B cell (primary cell): ENCODE results near the gene GEMIN4.

Source experiments
- EZH2 ChIP-seq: IDR thresholded peaks from 2 replicates; pipeline ENCODE4 v1.6.1; 2012; ENCODE audit warnings: borderline replicate concordance, low read depth, mild to moderate bottlenecking, moderate library complexity, low read length; ENCODE audit not compliant: insufficient read depth, poor library complexity, severe bottlenecking
- TF ChIP-seq, protein P1 (sequence below): fragments of 200-600 bp; IDR thresholded peaks from one replicate; pipeline ENCODE4 v1.8.0; 2022; ENCODE audit warnings: antibody characterized with exemption, mild to moderate bottlenecking

DNA sequence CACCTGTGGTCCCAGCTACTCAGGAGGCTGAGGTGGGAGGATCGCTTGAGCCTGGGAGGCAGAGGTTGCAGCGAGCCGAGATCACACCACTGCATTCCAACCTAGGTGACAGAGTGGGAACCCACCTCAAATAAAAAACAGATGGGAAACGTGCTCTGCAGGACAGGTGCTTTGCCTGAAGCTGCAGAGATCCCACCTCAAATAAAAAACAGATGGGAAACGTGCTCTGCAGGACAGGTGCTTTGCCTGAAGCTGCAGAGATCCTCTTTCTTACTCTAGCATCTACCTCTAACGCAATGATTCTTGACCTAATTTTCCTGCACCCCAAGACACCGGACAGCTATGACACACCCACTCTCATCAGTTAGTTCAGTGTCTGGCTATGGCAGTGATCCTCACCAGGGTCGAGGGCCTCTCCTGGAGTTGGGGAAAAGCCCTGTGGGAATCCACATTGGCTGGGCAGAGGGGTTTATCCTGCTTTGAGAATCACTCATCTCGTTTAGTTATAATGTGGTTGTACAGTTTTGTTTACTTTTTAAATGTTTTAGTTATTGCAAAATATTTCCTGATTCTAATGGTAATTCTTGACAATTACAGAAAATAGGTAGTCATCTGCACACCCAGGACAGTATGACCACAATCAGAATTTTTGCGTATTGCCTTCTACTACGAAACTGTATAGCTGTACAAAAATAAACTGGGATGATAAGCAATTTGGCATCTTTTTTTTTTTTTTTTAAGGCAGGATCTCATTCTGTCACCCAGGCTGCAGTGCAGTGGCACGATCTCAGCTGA is 48.8 kb downstream of the GEMIN4 start:
- TF ChIP-seq, protein P1, sequence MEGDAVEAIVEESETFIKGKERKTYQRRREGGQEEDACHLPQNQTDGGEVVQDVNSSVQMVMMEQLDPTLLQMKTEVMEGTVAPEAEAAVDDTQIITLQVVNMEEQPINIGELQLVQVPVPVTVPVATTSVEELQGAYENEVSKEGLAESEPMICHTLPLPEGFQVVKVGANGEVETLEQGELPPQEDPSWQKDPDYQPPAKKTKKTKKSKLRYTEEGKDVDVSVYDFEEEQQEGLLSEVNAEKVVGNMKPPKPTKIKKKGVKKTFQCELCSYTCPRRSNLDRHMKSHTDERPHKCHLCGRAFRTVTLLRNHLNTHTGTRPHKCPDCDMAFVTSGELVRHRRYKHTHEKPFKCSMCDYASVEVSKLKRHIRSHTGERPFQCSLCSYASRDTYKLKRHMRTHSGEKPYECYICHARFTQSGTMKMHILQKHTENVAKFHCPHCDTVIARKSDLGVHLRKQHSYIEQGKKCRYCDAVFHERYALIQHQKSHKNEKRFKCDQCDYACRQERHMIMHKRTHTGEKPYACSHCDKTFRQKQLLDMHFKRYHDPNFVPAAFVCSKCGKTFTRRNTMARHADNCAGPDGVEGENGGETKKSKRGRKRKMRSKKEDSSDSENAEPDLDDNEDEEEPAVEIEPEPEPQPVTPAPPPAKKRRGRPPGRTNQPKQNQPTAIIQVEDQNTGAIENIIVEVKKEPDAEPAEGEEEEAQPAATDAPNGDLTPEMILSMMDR = no peak
- TF ChIP-seq EZH2 = no peak
